Spleen (tissue), 11 donors: ENCODE measurements around the gene BAG1. TPM values are rescaled to one million over a fixed set of nuclear protein-coding genes. Genes with fewer than 3 reads are reported as not detected.
A peak's percentile ranks its signal among the peaks of the same experiment; 100 is the strongest.

Experiments
- DNase-seq: peaks from one replicate; pipeline ENCODE4 v3.0.0-alpha.2; 2020
- H3K27ac ChIP-seq, 8 donors: fragments of 200-600 bp; sonication (generic) in 7 of 8; 1 replicate in 4 of 8; 2 replicates in 4 of 8; pipeline versions ENCODE4 v1.5.0 to v1.8.0; 2016 to 2021; ENCODE audit warnings: inconsistent platforms in 4 of 8, mild to moderate bottlenecking in 4 of 8, moderate library complexity in 1 of 8
- H3K27me3 ChIP-seq, 7 donors: fragments of 200-600 bp; sonication (generic) in 6 of 7; replicated peaks in 1 of 7; 1 replicate in 4 of 7; 2 replicates in 3 of 7; pipeline versions ENCODE4 v1.5.0 to v1.8.0; 2016 to 2021; ENCODE audit warnings: inconsistent platforms in 3 of 7, mild to moderate bottlenecking in 1 of 7
- H3K36me3 ChIP-seq, 6 donors: fragments of 200-600 bp; sonication (generic) in 5 of 6; 1 replicate in 4 of 6; 2 replicates in 2 of 6; pipeline versions ENCODE4 v1.5.0 to v1.8.0; 2016 to 2021; ENCODE audit warnings: inconsistent platforms in 2 of 6
- H3K4me1 ChIP-seq, 6 donors: fragments of 200-600 bp; sonication (generic) in 5 of 6; 1 replicate in 3 of 6; 2 replicates in 3 of 6; pipeline versions ENCODE4 v1.5.0 to v1.8.0; 2016 to 2021; ENCODE audit warnings: inconsistent platforms in 3 of 6
- H3K4me3 ChIP-seq, 8 donors: fragments of 200-600 bp; sonication (generic) in 7 of 8; 1 replicate in 4 of 8; 2 replicates in 4 of 8; pipeline versions ENCODE4 v1.5.0 to v1.8.0; 2016 to 2021; ENCODE audit warnings: inconsistent platforms in 4 of 8, mild to moderate bottlenecking in 4 of 8, moderate library complexity in 2 of 8
- H3K9me3 ChIP-seq, 8 donors: fragments of 200-600 bp; sonication (generic) in 7 of 8; 1 replicate in 4 of 8; 2 replicates in 4 of 8; pipeline versions ENCODE4 v1.5.0 to v1.8.0; 2016 to 2021; ENCODE audit warnings: inconsistent platforms in 4 of 8
- POLR2A ChIP-seq, 3 donors: fragments of 450-650 bp; IDR thresholded peaks; one replicate each; pipeline ENCODE4 v1.5.1; 2017; ENCODE audit warnings: antibody characterized with exemption in 3 of 3, mild to moderate bottlenecking in 1 of 3
- POLR2AphosphoS5 ChIP-seq, 3 donors: sonication (generic); formaldehyde crosslinking; IDR thresholded peaks; one replicate each; pipeline ENCODE4 v1.5.1; 2017; ENCODE audit warnings: antibody characterized with exemption in 3 of 3
- WGBS, 5 donors: extraction: QIAGEN DNeasy Blood & Tissue Kit in 3 of 5; methylation state at CpG; one replicate each; pipeline versions ENCODE4 v1.1.5 to v1.1.7; 2013 to 2018; 5-methylcytosine and 5-hydroxymethylcytosine counted together
- intact Hi-C: fragments of 100-400 bp; cut with DNase I; formaldehyde crosslinking; loops from one replicate; pipeline ENCODE4 v1.15.0; 2023; ENCODE audit warnings: low total_unique reads
- polyA plus RNA-seq, 3 donors: library from polyadenylated mRNA; stranded (reverse); fragments of 200-250 nt; gene quantifications; one replicate each; pipeline ENCODE4 v1.2.1, GENCODE V29; 2013
- total RNA-seq, 7 donors: library from RNA; depleted of rRNA in 3 of 7; stranded (reverse); fragments of >200 nt in 3 of 7; fragmentation: NEBNext Ultra II Directional in 4 of 7; extraction: Animal tissue kit (Norgen Biotek cat#: 25700) in 4 of 7; gene quantifications; one replicate each; pipeline versions ENCODE4 v1.1.0 to v1.2.1, GENCODE V29; 2016 to 2021
- TF ChIP-seq, protein P1 (sequence below), 11 experiments: fragments of 200-600 bp in 7 of 11; fragments of 450-650 bp in 4 of 11; sonication (generic) in 4 of 11; IDR thresholded peaks in 8 of 11; conservative IDR thresholded peaks in 3 of 11; 1 replicate in 7 of 11; 2 replicates in 4 of 11; pipeline versions ENCODE4 v1.4.0 to v1.8.0; 2016 to 2021; ENCODE audit warnings: antibody characterized with exemption in 11 of 11, inconsistent platforms in 4 of 11, mild to moderate bottlenecking in 1 of 11
- donor health status: healthy with polysubstance abuse.
- donor health status: DM: no; HTN: no; CAD: no; lungs with moderate emphysema.
- donor health status: DM: no; HTN: no; CAD: no.
- donor health status: Bipolar disorder and iron deficiency.
- donor health status: healthy.
- donor health status: DM: no; HTN: no; CAD: no.
- donor health status: DM: yes; HTN: yes; CAD: no.

The BAG1 gene
- total and polyA plus RNA-seq, 10 donors, result 49.9 to 102 (median 70.9) TPM

GRCh38 chr9:33254211-33254610 is 10.3 kb downstream of the BAG1 start:
- intact Hi-C loops, result no loop called here
- DNase-seq, result no peak

DNA sequence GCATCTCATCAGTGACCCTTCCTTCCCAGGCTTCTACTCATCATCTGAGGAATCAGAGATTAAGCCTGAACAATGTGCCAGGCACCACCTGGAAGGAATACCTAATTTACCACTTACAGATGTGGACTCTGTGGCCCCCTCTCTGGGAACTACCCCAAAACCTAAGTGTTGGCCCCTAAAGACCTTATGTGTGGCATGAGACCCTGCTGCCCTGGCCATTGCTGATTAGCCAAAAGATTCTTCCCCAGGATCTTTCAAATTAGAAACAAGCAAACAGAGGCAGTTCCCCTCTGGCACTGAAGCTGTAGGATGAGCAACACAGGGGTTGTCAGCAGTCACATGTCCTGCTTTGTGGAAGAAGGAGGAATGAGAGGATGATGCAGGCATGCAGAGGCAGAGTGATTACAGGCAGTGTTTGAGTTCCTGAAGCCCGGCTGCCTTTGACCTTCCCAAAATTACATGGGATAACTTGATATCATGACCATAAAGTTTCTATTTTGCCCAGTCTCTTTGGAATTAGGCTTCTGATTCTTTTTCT is 14.0 kb downstream of the BAG1 start:
- intact Hi-C loops, result no loop called here
- H3K4me3 ChIP-seq, result no peak overlapping the region
- DNase-seq, result peak; percentile 14
- no peak for TF ChIP-seq POLR2AphosphoS5 (IDR thresholded peaks at IDR 0.05)
- TF ChIP-seq, protein P1, sequence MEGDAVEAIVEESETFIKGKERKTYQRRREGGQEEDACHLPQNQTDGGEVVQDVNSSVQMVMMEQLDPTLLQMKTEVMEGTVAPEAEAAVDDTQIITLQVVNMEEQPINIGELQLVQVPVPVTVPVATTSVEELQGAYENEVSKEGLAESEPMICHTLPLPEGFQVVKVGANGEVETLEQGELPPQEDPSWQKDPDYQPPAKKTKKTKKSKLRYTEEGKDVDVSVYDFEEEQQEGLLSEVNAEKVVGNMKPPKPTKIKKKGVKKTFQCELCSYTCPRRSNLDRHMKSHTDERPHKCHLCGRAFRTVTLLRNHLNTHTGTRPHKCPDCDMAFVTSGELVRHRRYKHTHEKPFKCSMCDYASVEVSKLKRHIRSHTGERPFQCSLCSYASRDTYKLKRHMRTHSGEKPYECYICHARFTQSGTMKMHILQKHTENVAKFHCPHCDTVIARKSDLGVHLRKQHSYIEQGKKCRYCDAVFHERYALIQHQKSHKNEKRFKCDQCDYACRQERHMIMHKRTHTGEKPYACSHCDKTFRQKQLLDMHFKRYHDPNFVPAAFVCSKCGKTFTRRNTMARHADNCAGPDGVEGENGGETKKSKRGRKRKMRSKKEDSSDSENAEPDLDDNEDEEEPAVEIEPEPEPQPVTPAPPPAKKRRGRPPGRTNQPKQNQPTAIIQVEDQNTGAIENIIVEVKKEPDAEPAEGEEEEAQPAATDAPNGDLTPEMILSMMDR (IDR thresholded peaks at IDR 0.05 in 8 of 11, conservative IDR thresholded peaks at IDR 0.05 in 3 of 11), result no peak
- H3K9me3 ChIP-seq, result no peaks in the 10 kb centered on the region
- H3K27me3 ChIP-seq, result no peaks in the 10 kb centered on the region
- 68 to 85% (median 80%) methylated on average over 1 of the region's 1 CpG for WGBS, 5 donors
- H3K27ac ChIP-seq, result peak overlapping the region in 1 of 8 donors; percentile 45
- peaks cover 0 to 11% (median 2%) of the 10 kb centered on the region in 6 donors for H3K4me1 ChIP-seq
- H3K36me3 ChIP-seq, result peaks cover 0 to 79% (median 39%) of the 10 kb centered on the region in 6 donors

More at GRCh38 chr9:33254211-33254610, 10.3 kb downstream of the BAG1 start:
- Histone ChIP-seq H3K4me1 (peaks cover 0 to 8% (median 2%) of the 10 kb centered on the region in 6 donors), H3K27ac (no peak overlapping the region), H3K9me3 (no peaks in the 10 kb centered on the region), H3K36me3 (peaks cover 13 to 99% (median 74%) of the 10 kb centered on the region in 6 donors), H3K4me3 (no peak overlapping the region), H3K27me3 (no peaks in the 10 kb centered on the region)
- TF ChIP-seq, protein P1 (IDR thresholded peaks at IDR 0.05 in 8 of 11, conservative IDR thresholded peaks at IDR 0.05 in 3 of 11), result no peak
- TF ChIP-seq POLR2AphosphoS5 (IDR thresholded peaks at IDR 0.05), result no peak
- no peak for TF ChIP-seq POLR2A (IDR thresholded peaks at IDR 0.05)
- WGBS, 5 donors, result 98 to 100% (median 100%) methylated on average over 4 of the region's 4 CpGs

- no peak for DNase-seq
- WGBS, 5 donors, result 90 to 92% (median 91%) methylated on average over 2 of the region's 2 CpGs
- peak overlapping the region in 1 of 8 donors; percentile 45 for H3K27ac ChIP-seq
These were observed 14.5 kb downstream of the BAG1 start for GRCh38 chr9:33249983-33250382.

DNA sequence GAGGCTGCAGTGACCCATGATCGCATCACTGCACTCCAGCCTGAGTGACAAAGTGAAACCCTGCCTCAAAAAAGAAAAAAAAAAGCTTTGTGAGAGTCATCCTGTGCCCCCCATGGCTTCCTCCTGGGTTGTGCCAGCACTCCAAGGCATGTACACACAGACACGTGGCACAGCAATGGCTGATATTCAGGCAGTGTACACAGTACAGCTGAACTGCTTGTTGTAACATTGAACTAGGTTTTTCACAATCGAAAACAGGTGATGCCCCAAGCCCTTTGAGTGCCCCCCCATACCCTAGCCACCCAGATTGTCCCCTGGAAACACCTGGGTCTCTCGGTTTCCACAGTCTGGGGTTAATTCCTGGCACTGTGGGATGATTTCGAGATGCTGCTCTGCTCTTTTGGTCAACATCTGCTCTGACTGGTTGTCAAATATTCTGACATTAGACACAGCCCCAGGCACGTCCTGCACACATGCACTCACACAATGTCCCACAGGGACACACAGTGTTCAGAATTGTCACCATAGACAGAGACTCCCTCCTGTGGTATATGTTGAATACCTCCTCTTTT is 15.3 kb downstream of the BAG1 start:
- Histone ChIP-seq H3K9me3 (no peaks in the 10 kb centered on the region), H3K4me1 (peaks cover 0 to 11% (median 2%) of the 10 kb centered on the region in 6 donors), H3K36me3 (peaks cover 0 to 66% (median 25%) of the 10 kb centered on the region in 6 donors), H3K4me3 (no peak overlapping the region), H3K27ac (peak overlapping the region in 2 of 8 donors; percentile 0 to 45), H3K27me3 (no peaks in the 10 kb centered on the region)
- peak; percentile 39 for DNase-seq
- WGBS, 5 donors, result 65 to 78% (median 67%) methylated on average over 6 of the region's 6 CpGs
- intact Hi-C loops, result no loop called here
- TF ChIP-seq POLR2AphosphoS5 (IDR thresholded peaks at IDR 0.05) (no peak), POLR2A (IDR thresholded peaks at IDR 0.05) (no peak)
- TF ChIP-seq, protein P1 (IDR thresholded peaks at IDR 0.05 in 8 of 11, conservative IDR thresholded peaks at IDR 0.05 in 3 of 11), result no peak

More at GRCh38 chr9:33249983-33250382, 14.5 kb downstream of the BAG1 start:
- no peak overlapping the region for H3K4me3 ChIP-seq
- H3K4me1 ChIP-seq, result peaks cover 0 to 11% (median 2%) of the 10 kb centered on the region in 6 donors
- no peaks in the 10 kb centered on the region for H3K9me3 ChIP-seq
- peaks cover 0 to 74% (median 33%) of the 10 kb centered on the region in 6 donors for H3K36me3 ChIP-seq
- intact Hi-C loops, result no loop called here
- no peak for TF ChIP-seq POLR2AphosphoS5 (IDR thresholded peaks at IDR 0.05)
- TF ChIP-seq, protein P1 (IDR thresholded peaks at IDR 0.05 in 8 of 11, conservative IDR thresholded peaks at IDR 0.05 in 3 of 11), result no peak
- no peak for TF ChIP-seq POLR2A (IDR thresholded peaks at IDR 0.05)
- no peaks in the 10 kb centered on the region for H3K27me3 ChIP-seq
